Esophagus muscularis mucosa (tissue), 3 donors: ENCODE data around the gene AGAP1.

Source experiments
- CTCF ChIP-seq, 3 experiments: fragments of 200-600 bp in 2 of 3; fragments of 450-650 bp in 1 of 3; sonication (generic) in 2 of 3; IDR thresholded peaks; one replicate each; pipeline ENCODE4 v1.5.1; 2017 to 2019; ENCODE audit warnings: antibody characterized with exemption in 3 of 3, mild to moderate bottlenecking in 2 of 3, moderate library complexity in 1 of 3
- POLR2A ChIP-seq: fragments of 450-650 bp; IDR thresholded peaks from one replicate; pipeline ENCODE4 v1.6.1; 2017; ENCODE audit warnings: antibody characterized with exemption, moderate library complexity, mild to moderate bottlenecking, low read depth

DNA sequence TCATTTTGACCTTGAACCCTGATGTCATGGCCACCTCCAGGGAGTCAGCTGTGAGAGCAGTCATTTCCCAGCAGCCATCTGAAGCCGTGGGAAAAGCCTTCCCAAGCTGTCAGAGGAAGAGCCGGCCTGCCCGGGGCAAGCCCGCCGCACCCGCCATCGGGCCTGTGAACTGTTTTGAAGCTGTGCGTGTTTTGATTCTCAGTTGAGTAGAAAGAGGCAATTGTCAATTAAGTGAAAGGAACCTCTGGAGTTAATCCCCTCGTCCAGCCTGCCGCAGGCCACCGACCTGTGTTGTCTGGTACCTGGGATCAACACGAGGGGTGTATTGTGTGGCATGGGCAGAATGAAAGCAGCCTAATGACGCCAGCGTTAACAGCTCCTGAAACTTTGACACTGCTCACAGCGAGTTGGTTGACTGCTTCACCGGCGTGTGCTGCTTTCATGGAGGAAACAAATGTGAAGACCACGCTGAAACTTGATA lies 318.4 kb downstream of the AGAP1 start:
- TF ChIP-seq POLR2A = no peak
- TF ChIP-seq CTCF (IDR thresholded peaks at IDR 0.05) = no peak
